Activated B cell treated with CpG ODN at 0.5 μM for 24 hours (primary cell): ENCODE results near the gene CACNA2D3. TPM values are rescaled to one million over a fixed set of nuclear protein-coding genes. Genes with fewer than 3 reads are reported as not detected.

Experiments used
- ATAC-seq: fragments of 200-7000 bp; cut with Tn5 transposase; one replicate; pipeline ENCODE4 v1.10.0; 2021; ENCODE audit warnings: low read depth, mild to moderate bottlenecking, moderate library complexity
- CTCF ChIA-PET: fragments of 350-600 bp; sonication (Branson Sonifier 250); formaldehyde crosslinking; loops from one replicate; lab custom pipeline; 2021; ENCODE audit warnings: antibody characterized with exemption; lab: Charles Lee
- POLR2A ChIA-PET: fragments of 350-600 bp; sonication (Branson Sonifier 250); formaldehyde crosslinking; loops from one replicate; lab custom pipeline; 2021; ENCODE audit warnings: antibody characterized with exemption; lab: Charles Lee
- DNase-seq: peaks from one replicate; pipeline ENCODE4 v3.0.0; 2022
- H3K27ac Mint-ChIP-seq: one replicate; pipeline ENCODE4 v1.8.0; 2020; ENCODE audit warnings: mixed read lengths
- H3K27me3 Mint-ChIP-seq: one replicate; pipeline ENCODE4 v1.8.0; 2021; ENCODE audit warnings: mixed read lengths
- H3K36me3 Mint-ChIP-seq: one replicate; pipeline ENCODE4 v1.8.0; 2021; ENCODE audit warnings: low read depth, mixed read lengths
- H3K4me1 Mint-ChIP-seq: one replicate; pipeline ENCODE4 v1.8.0; 2021; ENCODE audit warnings: mixed read lengths
- H3K4me3 Mint-ChIP-seq: one replicate; pipeline ENCODE4 v1.8.0; 2020; ENCODE audit warnings: mild to moderate bottlenecking, mixed read lengths
- H3K9me3 Mint-ChIP-seq: one replicate; pipeline ENCODE4 v1.8.0; 2020; ENCODE audit warnings: mixed read lengths
- intact Hi-C: fragments of 100-400 bp; cut with micrococcal nuclease; formaldehyde crosslinking; loops from one replicate; pipeline ENCODE4 v1.15.1; 2024
- total RNA-seq: library from RNA; stranded (reverse); gene quantifications from 2 replicates; pipeline ENCODE4 v1.2.3, GENCODE V29; 2022
- TF ChIP-seq, protein P1 (sequence below): fragments of 200-600 bp; IDR thresholded peaks from one replicate; pipeline ENCODE4 v1.8.0; 2022; ENCODE audit warnings: antibody characterized with exemption, mild to moderate bottlenecking

The CACNA2D3 gene
- total RNA-seq, 1 donor from 2014 or later = not detected

DNA sequence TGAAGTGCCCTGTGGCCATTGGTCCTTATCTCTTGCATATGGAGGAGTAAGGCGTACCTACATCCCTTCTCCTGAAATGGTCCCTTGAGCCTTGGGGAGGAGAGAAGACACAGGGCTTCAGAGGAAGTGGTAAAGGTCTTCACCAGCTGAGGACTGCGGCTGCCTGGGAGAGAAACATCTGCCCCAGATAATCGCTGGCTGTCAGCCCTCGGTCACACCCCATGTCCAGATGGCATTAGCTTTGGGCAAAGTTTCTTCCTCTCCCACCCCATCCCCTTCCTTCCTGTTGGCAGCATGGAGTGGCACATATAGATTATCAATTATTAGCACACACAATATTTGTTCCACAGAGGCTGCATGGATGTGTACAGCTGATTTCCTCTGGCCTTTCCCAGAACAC is 743.9 kb downstream of the CACNA2D3 start:
- DNase-seq (no peak), ATAC-seq (no peak)
- intact Hi-C loops = no loop called here
- Mint-ChIP-seq H3K9me3 (no peaks in the 10 kb centered on the region), H3K27me3 (no peaks in the 10 kb centered on the region), H3K4me1 (no peaks in the 10 kb centered on the region), H3K4me3 (no peak overlapping the region), H3K27ac (no peak overlapping the region), H3K36me3 (no peaks in the 10 kb centered on the region)
- TF ChIP-seq, protein P1, sequence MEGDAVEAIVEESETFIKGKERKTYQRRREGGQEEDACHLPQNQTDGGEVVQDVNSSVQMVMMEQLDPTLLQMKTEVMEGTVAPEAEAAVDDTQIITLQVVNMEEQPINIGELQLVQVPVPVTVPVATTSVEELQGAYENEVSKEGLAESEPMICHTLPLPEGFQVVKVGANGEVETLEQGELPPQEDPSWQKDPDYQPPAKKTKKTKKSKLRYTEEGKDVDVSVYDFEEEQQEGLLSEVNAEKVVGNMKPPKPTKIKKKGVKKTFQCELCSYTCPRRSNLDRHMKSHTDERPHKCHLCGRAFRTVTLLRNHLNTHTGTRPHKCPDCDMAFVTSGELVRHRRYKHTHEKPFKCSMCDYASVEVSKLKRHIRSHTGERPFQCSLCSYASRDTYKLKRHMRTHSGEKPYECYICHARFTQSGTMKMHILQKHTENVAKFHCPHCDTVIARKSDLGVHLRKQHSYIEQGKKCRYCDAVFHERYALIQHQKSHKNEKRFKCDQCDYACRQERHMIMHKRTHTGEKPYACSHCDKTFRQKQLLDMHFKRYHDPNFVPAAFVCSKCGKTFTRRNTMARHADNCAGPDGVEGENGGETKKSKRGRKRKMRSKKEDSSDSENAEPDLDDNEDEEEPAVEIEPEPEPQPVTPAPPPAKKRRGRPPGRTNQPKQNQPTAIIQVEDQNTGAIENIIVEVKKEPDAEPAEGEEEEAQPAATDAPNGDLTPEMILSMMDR = no peak
- ChIA-PET POLR2A (no interaction called here), CTCF (no interaction called here)

DNA sequence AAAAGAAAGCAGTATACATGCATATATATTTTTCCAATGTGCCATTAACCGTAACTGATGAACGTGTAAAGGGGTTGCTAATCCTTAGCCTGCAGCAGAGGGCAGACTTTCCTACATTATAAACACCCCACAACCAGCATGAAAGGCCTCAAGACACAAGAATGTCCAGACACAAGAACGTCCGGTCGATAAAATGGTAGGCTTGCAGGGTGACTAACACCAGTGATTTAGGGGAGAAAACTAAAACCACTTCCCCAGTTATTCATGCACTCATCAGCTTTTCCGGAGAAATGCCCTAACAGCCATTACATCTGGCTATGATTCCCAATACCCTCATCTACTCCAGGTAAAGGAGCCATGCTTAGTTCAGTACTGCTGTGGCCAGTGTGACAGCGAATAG is 748.1 kb downstream of the CACNA2D3 start:
- ChIA-PET CTCF (no interaction called here), POLR2A (no interaction called here)
- TF ChIP-seq, protein P1 = no peak
- Mint-ChIP-seq H3K27ac (no peak overlapping the region), H3K36me3 (no peaks in the 10 kb centered on the region), H3K4me1 (no peaks in the 10 kb centered on the region), H3K9me3 (no peaks in the 10 kb centered on the region), H3K4me3 (no peak overlapping the region), H3K27me3 (no peaks in the 10 kb centered on the region)
- DNase-seq (no peak), ATAC-seq (no peak)
- intact Hi-C loops = no loop called here

DNA sequence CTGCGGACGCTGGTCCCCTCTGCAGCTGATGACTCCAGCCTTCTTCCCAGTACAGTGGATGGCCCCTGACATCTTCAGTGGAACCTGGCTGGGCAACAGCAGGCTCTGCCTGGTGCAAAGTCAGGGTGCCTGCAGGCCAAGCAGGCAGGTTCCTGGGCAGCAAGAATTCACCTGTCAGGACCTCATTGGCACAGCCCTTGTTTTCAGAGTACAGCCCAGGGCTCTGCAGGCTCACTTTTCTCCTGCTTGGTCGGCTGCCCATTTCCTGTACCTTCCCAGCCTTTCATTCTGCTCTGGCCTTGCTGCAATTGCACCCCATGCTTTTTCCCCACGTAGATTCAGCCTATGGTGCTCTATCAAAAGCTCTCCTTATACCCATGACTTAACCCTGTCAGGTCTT is 749.5 kb downstream of the CACNA2D3 start:
- DNase-seq (no peak), ATAC-seq (no peak)
- H3K27me3 Mint-ChIP-seq = no peaks in the 10 kb centered on the region
- no peak overlapping the region for H3K27ac Mint-ChIP-seq
- no peaks in the 10 kb centered on the region for H3K36me3 Mint-ChIP-seq
- intact Hi-C loops = no loop called here
- TF ChIP-seq, protein P1 = no peak
- H3K9me3 Mint-ChIP-seq = no peaks in the 10 kb centered on the region
- no peaks in the 10 kb centered on the region for H3K4me1 Mint-ChIP-seq
- H3K4me3 Mint-ChIP-seq = no peak overlapping the region
- ChIA-PET CTCF (no interaction called here), POLR2A (no interaction called here)

DNA sequence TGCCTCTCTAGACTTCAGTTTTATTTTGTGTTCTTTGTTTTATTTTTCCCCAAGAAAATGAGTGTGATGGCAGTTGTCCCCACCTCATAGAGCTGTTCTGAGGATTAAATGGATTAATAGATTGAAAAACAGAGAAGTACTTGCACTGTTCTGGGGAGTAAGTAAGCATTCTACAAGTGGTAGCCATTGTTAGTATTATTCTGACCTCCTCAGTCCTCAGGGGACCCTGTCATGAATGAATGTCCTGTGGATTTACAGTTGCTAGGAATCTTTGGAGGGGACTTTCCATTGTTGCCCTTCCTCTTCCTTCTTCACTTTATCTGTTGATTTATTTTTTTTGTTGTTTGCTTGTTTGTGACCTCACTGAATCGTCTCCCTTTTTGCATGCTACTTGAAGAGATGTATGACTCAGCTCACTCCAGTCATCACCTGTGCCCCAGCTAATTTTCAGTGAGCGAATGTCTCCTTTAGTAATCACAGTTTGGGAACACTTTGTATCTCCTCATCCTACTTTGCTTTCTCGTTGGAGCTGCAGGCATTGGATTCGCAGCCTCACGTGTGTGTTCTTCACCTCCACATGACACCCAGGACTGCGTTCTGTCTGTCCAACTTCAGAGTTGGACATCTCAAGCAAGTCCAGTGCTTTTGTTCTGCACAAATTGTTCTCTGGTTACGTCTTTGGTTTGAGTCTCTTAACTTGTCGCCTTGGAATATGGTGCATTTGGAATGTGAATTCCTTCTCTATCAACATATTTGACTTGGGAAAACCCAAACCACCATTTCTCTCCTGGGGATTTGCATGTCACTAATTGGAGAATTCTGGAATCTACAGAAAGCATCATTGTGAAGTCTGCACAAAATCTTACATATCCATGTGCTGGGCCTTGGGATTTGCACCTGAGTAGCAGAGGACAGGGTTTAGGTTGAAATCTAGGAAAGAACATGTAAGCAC is 751.0 kb downstream of the CACNA2D3 start:
- Mint-ChIP-seq H3K4me3 (no peak overlapping the region), H3K36me3 (no peaks in the 10 kb centered on the region), H3K4me1 (no peaks in the 10 kb centered on the region), H3K27ac (no peak overlapping the region), H3K9me3 (no peaks in the 10 kb centered on the region), H3K27me3 (no peaks in the 10 kb centered on the region)
- intact Hi-C loops = no loop called here
- DNase-seq (no peak), ATAC-seq (no peak)
- TF ChIP-seq, protein P1 = no peak
- POLR2A ChIA-PET = no interaction called here
- CTCF ChIA-PET = no interaction called here

DNA sequence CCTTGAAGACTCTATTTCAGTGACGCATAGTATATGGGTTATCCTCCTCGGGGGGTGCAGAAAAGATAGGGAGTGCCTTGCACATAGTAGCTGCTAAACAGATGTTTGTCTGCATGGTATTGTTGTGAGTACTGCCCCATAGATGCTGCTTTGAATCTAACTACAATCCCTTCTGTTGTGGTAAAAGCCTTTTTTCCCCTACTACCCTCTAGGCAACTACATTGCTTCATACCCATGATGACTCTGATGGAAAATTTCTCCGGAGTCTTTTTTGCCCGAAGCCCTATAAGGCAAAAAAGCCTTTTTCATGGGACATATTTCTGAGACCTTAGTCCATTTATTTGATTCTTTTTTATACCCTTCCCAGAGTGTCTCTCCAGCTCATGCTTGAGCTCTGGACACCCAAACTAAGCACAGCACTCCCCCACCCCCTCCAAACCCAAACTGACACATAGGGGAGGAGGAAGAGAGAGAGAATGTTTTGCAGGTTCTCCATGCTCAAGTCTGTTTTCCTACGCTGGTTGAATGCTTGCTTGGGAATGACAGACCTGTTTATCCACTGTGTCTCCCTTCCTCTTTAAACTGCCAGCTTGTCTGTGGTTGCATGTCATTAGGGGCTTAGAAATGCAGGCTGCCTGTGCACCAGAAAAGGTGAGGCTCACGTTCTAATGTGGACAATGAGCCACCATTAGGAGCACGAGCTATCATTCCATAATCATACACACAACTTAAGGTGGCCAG is 752.6 kb downstream of the CACNA2D3 start:
- no peaks in the 10 kb centered on the region for H3K9me3 Mint-ChIP-seq
- no peak for DNase-seq
- CTCF ChIA-PET = no interaction called here

More for the DNA sequence above, 752.6 kb downstream of the CACNA2D3 start:
- no peaks in the 10 kb centered on the region for H3K4me1 Mint-ChIP-seq
- POLR2A ChIA-PET = no interaction called here
- intact Hi-C loops = no loop called here
- no peak overlapping the region for H3K27ac Mint-ChIP-seq
- no peaks in the 10 kb centered on the region for H3K27me3 Mint-ChIP-seq
- no peak for ATAC-seq
- H3K36me3 Mint-ChIP-seq = no peaks in the 10 kb centered on the region
- TF ChIP-seq, protein P1 = no peak
- H3K4me3 Mint-ChIP-seq = no peak overlapping the region
